CD4-positive, alpha-beta T cell treated with Interleukin-2 at 100 ng/mL for 4 hours (primary cell): ENCODE data around the gene GUCA2B.

Source experiments
- DNase-seq: peaks from one replicate; pipeline ENCODE4 v3.0.0-alpha.2; 2020; ENCODE audit warnings: low spot score

GUCA2B gene

DNA sequence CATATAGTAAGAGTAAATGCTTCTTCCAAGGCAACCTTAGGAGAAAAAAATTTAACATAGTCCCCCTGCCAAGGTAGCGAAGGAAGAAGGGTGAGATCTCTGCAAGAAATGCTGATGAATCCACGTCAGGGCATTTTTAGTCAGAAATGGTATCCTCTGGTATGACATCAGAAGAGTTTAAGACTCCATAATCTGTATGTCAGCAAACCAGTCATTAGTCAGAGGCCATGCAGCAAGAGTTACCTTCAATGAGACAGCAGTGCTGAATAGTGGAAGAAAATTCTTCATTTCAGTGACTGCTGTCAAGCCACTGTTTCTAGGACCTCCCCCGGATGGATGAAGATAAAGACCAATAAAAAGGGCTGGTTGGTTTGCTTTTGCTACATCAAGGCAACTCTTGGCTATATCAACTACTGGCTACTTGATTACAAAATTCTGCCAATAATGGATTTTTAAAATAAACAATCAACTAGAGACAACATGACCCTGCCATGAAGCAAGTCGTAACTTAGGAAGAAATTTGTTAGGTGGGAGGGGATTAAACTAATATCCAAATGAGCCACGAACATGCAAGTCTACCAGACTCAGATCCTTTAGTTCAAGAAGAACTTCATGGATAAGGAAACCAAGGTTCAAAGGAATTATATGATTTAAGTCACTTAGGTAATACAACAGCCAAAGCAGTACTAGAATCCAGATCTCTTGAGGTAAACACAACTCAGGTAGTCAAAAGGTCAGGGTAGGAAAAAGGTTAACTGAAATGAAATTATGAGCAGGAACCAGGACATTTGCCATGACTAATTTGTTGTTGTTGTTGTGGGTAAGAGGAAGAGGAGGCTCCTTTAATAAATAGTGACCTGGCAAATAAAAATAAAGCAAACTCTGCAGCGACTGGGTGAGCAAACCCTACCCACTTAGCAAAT, 37.0 kb downstream of the GUCA2B start:
- DNase-seq = no peak

DNA sequence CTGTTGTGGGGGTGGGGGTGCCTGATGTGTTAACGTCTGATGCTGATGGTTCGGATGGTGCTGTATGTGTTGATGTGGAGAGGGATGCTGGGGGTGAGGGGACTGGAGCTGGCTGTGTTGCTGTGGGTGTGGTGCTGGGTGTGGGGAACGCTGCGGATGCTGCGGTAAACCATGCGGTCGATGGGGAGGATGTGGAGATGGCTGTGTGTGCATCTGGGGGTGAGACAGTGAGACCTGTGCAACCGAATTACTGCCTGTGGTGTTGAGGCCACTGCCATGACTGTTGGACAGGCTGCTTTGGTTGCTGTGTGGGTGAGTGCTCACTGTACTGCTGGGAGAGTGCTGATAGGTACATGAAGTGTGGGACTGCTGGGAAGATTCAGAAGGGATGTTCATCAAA, 38.1 kb downstream of the GUCA2B start:
- DNase-seq = no peak

DNA sequence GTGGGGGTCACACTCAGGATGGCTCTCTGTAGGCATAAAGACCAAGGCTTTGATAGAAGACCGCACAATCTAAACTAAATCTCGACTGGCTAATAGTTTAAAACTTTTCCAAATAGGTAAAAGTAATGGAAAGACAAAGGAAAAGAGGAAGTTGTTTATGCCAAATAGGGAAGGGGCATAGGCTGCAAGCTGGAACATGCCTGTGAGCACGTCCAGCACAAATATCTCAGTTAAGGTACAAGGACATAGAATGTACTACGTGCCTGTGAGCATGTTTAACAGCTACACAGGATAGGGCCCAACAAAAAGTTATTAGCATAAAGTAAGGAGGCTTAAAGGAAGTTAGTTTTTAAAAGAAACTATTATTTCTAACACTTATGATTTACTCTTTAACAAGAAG, 38.9 kb downstream of the GUCA2B start:
- DNase-seq = no peak

DNA sequence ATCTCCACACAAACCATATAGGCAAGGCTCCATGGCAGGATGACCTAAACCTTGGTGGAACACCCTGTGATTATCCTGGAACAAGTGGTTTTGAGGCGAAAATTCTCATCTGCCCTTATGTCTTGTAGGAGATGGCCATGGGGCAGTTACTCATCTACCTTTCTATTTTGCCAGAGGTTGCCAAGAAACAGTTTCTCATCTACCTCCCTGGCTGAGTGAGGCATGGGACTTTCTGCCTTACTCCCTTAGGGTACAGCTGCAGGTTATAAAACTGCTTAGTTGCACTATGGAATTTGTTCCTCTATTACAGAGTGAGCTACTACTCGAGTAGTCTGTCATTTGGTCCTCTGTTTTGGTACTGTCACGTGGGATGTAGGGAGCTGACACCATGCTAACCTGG, 42.6 kb downstream of the GUCA2B start:
- no peak for DNase-seq

DNA sequence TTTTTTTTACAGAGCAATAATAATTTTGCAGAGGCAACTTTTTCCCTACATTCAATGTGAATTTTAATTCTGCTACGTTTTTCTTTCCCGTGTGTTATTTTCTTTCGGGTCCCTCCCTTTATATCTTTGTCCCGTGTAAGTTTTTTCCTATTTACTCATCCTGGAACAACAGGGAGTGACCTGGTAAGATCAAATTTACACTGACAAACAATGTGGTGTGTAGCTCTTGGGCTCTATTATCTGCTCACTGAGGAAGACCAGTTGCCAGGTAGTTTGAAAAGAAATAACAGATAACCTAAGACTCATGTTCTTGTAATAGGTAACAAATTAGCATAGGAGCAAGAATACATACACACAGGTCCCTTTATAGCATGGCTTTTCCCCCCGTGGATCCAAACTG, 45.0 kb downstream of the GUCA2B start:
- no peak for DNase-seq

DNA sequence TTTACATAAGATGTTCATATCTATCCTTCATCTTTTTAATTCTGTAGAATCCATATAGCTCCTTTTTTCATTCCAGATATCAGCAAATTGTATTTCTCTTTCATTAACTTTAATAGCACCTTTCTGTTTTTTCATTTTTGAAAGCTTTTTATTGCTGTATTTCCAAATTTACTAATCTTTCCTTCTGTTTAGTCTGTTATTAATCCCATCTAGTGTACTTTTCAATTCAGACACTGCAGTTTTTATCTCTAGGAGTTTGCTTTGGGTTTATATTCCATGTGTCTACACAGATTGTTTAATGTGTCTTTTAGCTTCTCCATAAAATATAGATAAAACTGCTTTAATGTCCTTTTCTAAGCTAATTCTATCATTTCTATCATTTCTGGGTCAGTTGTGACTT, 48.8 kb downstream of the GUCA2B start:
- no peak for DNase-seq
